ENCODE measurements around the gene TRAF2. TPM values are rescaled to one million over a fixed set of nuclear protein-coding genes. Genes with fewer than 3 reads are reported as not detected.

The TRAF2 gene
- total and polyA plus RNA-seq, 2 of the 8 experiments (the other 6 are each of a cell fraction or from before 2014, with no cell fraction given), result 26.9 to 50.2 TPM

- TF ChIP-seq, protein P1, sequence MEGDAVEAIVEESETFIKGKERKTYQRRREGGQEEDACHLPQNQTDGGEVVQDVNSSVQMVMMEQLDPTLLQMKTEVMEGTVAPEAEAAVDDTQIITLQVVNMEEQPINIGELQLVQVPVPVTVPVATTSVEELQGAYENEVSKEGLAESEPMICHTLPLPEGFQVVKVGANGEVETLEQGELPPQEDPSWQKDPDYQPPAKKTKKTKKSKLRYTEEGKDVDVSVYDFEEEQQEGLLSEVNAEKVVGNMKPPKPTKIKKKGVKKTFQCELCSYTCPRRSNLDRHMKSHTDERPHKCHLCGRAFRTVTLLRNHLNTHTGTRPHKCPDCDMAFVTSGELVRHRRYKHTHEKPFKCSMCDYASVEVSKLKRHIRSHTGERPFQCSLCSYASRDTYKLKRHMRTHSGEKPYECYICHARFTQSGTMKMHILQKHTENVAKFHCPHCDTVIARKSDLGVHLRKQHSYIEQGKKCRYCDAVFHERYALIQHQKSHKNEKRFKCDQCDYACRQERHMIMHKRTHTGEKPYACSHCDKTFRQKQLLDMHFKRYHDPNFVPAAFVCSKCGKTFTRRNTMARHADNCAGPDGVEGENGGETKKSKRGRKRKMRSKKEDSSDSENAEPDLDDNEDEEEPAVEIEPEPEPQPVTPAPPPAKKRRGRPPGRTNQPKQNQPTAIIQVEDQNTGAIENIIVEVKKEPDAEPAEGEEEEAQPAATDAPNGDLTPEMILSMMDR (IDR thresholded peaks at IDR 0.05; ENCODE audit: control extremely low read depth in 1 of 3, insufficient read depth in 1 of 3, low read depth in 1 of 3, low read length in 3 of 3), result no peak
- no peak for TF ChIP-seq BACH1 (IDR thresholded peaks at IDR 0.05; ENCODE audit: low read length)
- TF ChIP-seq KDM5A (IDR thresholded peaks at IDR 0.05; ENCODE audit: low read length), result no peak
- TF ChIP-seq RNF2 (IDR thresholded peaks at IDR 0.05; ENCODE audit: borderline replicate concordance, low read depth, low read length, missing control alignments, poor library complexity, severe bottlenecking), result no peak
- no peak for TF ChIP-seq PHF8 (conservative IDR thresholded peaks at IDR 0.05; ENCODE audit: low read depth, low read length)
Observed at GRCh38 chr9:136845465-136846260, 40.7 kb upstream of the TRAF2 start (continued).

All from H1 (cell line).